ENCODE data around the gene PLK5.
"Not testable (repeated sequence)": the region's sequence is repeated elsewhere in the genome, so short reads cannot be mapped to it uniquely, and the experiment has no call there.

PLK5 gene

GRCh38 chr19:1523412-1524286, at the start of gene PLK5:
PLK5 (plus strand) TSS chr19:1524077; CDS start chr19:1526997, 2,920 bp downstream.
- DNase-seq: no peak

- no peak for DNase-seq
These were observed 49.0 kb upstream of the PLK5 start for GRCh38 chr19:1474765-1475351.

- DNase-seq: no peak
These were observed 48.0 kb upstream of the PLK5 start for GRCh38 chr19:1475751-1476437.

- not testable (repeated sequence) for DNase-seq
These were observed 46.8 kb upstream of the PLK5 start for GRCh38 chr19:1477056-1477455.

GRCh38 chr19:1478934-1479707, 44.8 kb upstream of the PLK5 start, which contains the start of gene C19orf25:
C19orf25 (minus strand) TSS chr19:1479215; CDS start chr19:1478903, 312 bp downstream.
- peak; percentile 89 for DNase-seq

GRCh38 chr19:1481224-1481892, 42.5 kb upstream of the PLK5 start:
- DNase-seq: no peak

- DNase-seq: no peak
These were observed 42.0 kb upstream of the PLK5 start for GRCh38 chr19:1481893-1482360.

GRCh38 chr19:1482361-1483130, 41.3 kb upstream of the PLK5 start:
- no peak for DNase-seq

GRCh38 chr19:1483131-1483978, 40.5 kb upstream of the PLK5 start:
- DNase-seq: no peak

GRCh38 chr19:1483979-1484428, 39.9 kb upstream of the PLK5 start:
- no peak for DNase-seq

GRCh38 chr19:1486720-1487575, 36.9 kb upstream of the PLK5 start:
- no peak for DNase-seq

GRCh38 chr19:1487576-1488281, 36.1 kb upstream of the PLK5 start:
- no peak for DNase-seq

GRCh38 chr19:1488282-1488601, 35.6 kb upstream of the PLK5 start:
- no peak for DNase-seq

GRCh38 chr19:1489463-1490310, 34.2 kb upstream of the PLK5 start:
- DNase-seq: no peak

GRCh38 chr19:1490311-1491113, 33.4 kb upstream of the PLK5 start, which contains the start of gene PCSK4:
PCSK4 (minus strand) TSS chr19:1490350; CDS start chr19:1490346, 4 bp downstream.
- peak; percentile 96 for DNase-seq

- DNase-seq: no peak
These were observed 32.6 kb upstream of the PLK5 start, which contains the start of gene REEP6 for GRCh38 chr19:1491114-1491848. REEP6 (plus strand) TSS chr19:1491181; CDS start chr19:1491270, 89 bp downstream.

Data from NCI-H2029 (cell line).